OCI-LY7 (cell line): Measurements from ENCODE around the gene HEXIM2. TPM values are rescaled to one million over a fixed set of nuclear protein-coding genes. Genes with fewer than 3 reads are reported as not detected.

ENCODE experiments used
- BruUV-seq: library from RNA; stranded (reverse); fragments of 400-500 nt; replicated peaks from 2 replicates; lab custom pipeline; 2021; lab: Mats Ljungman, UMichigan
- CTCF ChIA-PET: fragments of 300-600 bp; sonication (Branson Sonifier 250); formaldehyde crosslinking; loops from one replicate; lab custom pipeline; 2022; ENCODE audit warnings: antibody characterized with exemption; ENCODE audit not compliant: unreplicated experiment; lab: Charles Lee
- POLR2A ChIA-PET: fragments of 300-600 bp; sonication (Branson Sonifier 250); formaldehyde crosslinking; loops from one replicate; lab custom pipeline; 2022; ENCODE audit warnings: antibody characterized with exemption; lab: Charles Lee
- DNase-seq: peaks from one replicate; pipeline ENCODE4 v3.0.0-alpha.2; 2015; ENCODE audit warnings: low spot score
- H2AFZ ChIP-seq: fragments of 200-600 bp; sonication (generic), shearing (Covaris generic); 2 replicates; pipeline ENCODE4 v1.6.1; 2014; ENCODE audit warnings: mild to moderate bottlenecking, antibody characterized with exemption, low read length, moderate library complexity
- H3K27ac ChIP-seq: fragments of 200-600 bp; sonication (generic); 2 replicates; pipeline ENCODE4 v1.5.1; 2014; ENCODE audit warnings: mixed run types, low read depth, mild to moderate bottlenecking, moderate library complexity, low read length, inconsistent platforms; ENCODE audit not compliant: poor library complexity, severe bottlenecking
- H3K36me3 ChIP-seq: fragments of 200-600 bp; sonication (generic); 2 replicates; pipeline ENCODE4 v1.6.1; 2014; ENCODE audit warnings: mild to moderate bottlenecking, antibody characterized with exemption, low read length, moderate library complexity, mixed read lengths; ENCODE audit not compliant: insufficient read depth
- H3K4me1 ChIP-seq: fragments of 200-600 bp; sonication (generic); 2 replicates; pipeline ENCODE4 v1.5.1; 2014; ENCODE audit warnings: mild to moderate bottlenecking, low read length; ENCODE audit not compliant: insufficient read depth, poor library complexity, severe bottlenecking
- H3K4me2 ChIP-seq: fragments of 200-600 bp; sonication (generic); 2 replicates; pipeline ENCODE4 v1.6.1; 2014; ENCODE audit warnings: mild to moderate bottlenecking, low read length
- H3K4me3 ChIP-seq: fragments of 200-600 bp; sonication (generic); 2 replicates; pipeline ENCODE4 v1.5.1; 2014; ENCODE audit warnings: mild to moderate bottlenecking, low read depth, low read length; ENCODE audit not compliant: poor library complexity, severe bottlenecking
- H3K79me2 ChIP-seq: fragments of 200-600 bp; sonication (generic); 2 replicates; pipeline ENCODE4 v1.6.1; 2016; ENCODE audit warnings: low read depth, mild to moderate bottlenecking, low read length, moderate library complexity, mixed read lengths; ENCODE audit not compliant: insufficient read depth
- H3K9me2 ChIP-seq: fragments of 200-600 bp; sonication (generic); 2 replicates; pipeline ENCODE4 v1.6.1; 2016; ENCODE audit warnings: mild to moderate bottlenecking, low read length, mixed read lengths; ENCODE audit not compliant: insufficient read depth
- H3K9me3 ChIP-seq: fragments of 200-600 bp; sonication (generic); 2 replicates; pipeline ENCODE4 v1.6.1; 2014; ENCODE audit warnings: mild to moderate bottlenecking, mixed run types, low read length, mixed read lengths
- H4K20me1 ChIP-seq: fragments of 200-600 bp; sonication (generic); 2 replicates; pipeline ENCODE4 v1.6.1; 2014; ENCODE audit warnings: mild to moderate bottlenecking, antibody characterized with exemption, low read length, moderate library complexity, mixed read lengths; ENCODE audit not compliant: insufficient read depth
- EZH2phosphoT487 ChIP-seq: fragments of 200-600 bp; sonication (generic); IDR thresholded peaks from 2 replicates; pipeline ENCODE4 v1.6.1; 2018; ENCODE audit warnings: low read depth, borderline replicate concordance, mild to moderate bottlenecking, mixed run types, antibody characterized with exemption, low read length, moderate library complexity, mixed read lengths
- intact Hi-C: fragments of 100-400 bp; cut with micrococcal nuclease; formaldehyde crosslinking; loops from one replicate; pipeline ENCODE4 v1.10.0; 2022; ENCODE audit not compliant: unreplicated experiment
- total RNA-seq, 2 experiments: library from RNA; depleted of rRNA in 1 of 2; stranded (reverse); fragments of >200 nt in 1 of 2; shearing (Covaris generic) in 1 of 2; gene quantifications; 2 replicates each; pipeline ENCODE4 v1.2.3, GENCODE V29; 2014 to 2022
- TF ChIP-seq, protein P1 (sequence below): fragments of 200-600 bp; sonication (generic); conservative IDR thresholded peaks from 2 replicates; pipeline ENCODE4 v1.5.1; 2014; ENCODE audit warnings: mild to moderate bottlenecking, antibody characterized with exemption, low read length, moderate library complexity, mixed read lengths

HEXIM2 gene
- total RNA-seq, 2 experiments from 2014 or later: 8.6 to 11.1 TPM

- no peak for DNase-seq
- H2AFZ ChIP-seq: no peak overlapping the region
- no peaks in the 10 kb centered on the region for H3K79me2 ChIP-seq
- BruUV-seq: no TSS peak
- intact Hi-C loops: no loop called here
- ChIA-PET CTCF (no interaction called here), POLR2A (no interaction called here)
- H3K4me1 ChIP-seq: peaks cover 24% of the 10 kb centered on the region
- no peaks in the 10 kb centered on the region for H3K9me3 ChIP-seq
- H3K4me2 ChIP-seq: no peak overlapping the region
- no peaks in the 10 kb centered on the region for H4K20me1 ChIP-seq
- TF ChIP-seq, protein P1, sequence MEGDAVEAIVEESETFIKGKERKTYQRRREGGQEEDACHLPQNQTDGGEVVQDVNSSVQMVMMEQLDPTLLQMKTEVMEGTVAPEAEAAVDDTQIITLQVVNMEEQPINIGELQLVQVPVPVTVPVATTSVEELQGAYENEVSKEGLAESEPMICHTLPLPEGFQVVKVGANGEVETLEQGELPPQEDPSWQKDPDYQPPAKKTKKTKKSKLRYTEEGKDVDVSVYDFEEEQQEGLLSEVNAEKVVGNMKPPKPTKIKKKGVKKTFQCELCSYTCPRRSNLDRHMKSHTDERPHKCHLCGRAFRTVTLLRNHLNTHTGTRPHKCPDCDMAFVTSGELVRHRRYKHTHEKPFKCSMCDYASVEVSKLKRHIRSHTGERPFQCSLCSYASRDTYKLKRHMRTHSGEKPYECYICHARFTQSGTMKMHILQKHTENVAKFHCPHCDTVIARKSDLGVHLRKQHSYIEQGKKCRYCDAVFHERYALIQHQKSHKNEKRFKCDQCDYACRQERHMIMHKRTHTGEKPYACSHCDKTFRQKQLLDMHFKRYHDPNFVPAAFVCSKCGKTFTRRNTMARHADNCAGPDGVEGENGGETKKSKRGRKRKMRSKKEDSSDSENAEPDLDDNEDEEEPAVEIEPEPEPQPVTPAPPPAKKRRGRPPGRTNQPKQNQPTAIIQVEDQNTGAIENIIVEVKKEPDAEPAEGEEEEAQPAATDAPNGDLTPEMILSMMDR: no peak
- no peak for TF ChIP-seq EZH2phosphoT487
- H3K9me2 ChIP-seq: no peaks in the 10 kb centered on the region
- H3K27ac ChIP-seq: no peak overlapping the region
- peaks cover 3% of the 10 kb centered on the region; the same call in 1 of the 2 replicates for H3K36me3 ChIP-seq
- H3K4me3 ChIP-seq: no peak overlapping the region
Observed at GRCh38 chr17:45170931-45171337, 9.3 kb downstream of the HEXIM2 start.

GRCh38 chr17:45171338-45172231, 9.9 kb downstream of the HEXIM2 start:
- no peaks in the 10 kb centered on the region for H3K9me2 ChIP-seq
- H3K4me1 ChIP-seq: peaks cover 24% of the 10 kb centered on the region
- peak overlapping the region; percentile 61 for H3K27ac ChIP-seq
- intact Hi-C loops: no loop called here
- no peaks in the 10 kb centered on the region for H4K20me1 ChIP-seq
- no peak for TF ChIP-seq EZH2phosphoT487
- TF ChIP-seq, protein P1: no peak
- POLR2A ChIA-PET: interaction anchor here (0.6 to 2.0 kb wide), 3 partner anchors 12 to 21 kb away, joined by 4 to 19 read pairs (median 5); partner anchors contain the start of gene HEXIM1
- H3K36me3 ChIP-seq: peaks cover 3% of the 10 kb centered on the region; the same call in 1 of the 2 replicates
- DNase-seq: no peak
- H2AFZ ChIP-seq: peak overlapping the region; percentile 96; the same call in 1 of the 2 replicates
- no peaks in the 10 kb centered on the region for H3K79me2 ChIP-seq
- no peak overlapping the region for H3K4me3 ChIP-seq
- H3K4me2 ChIP-seq: peak overlapping the region; percentile 95
- BruUV-seq: no TSS peak
- no peaks in the 10 kb centered on the region for H3K9me3 ChIP-seq
- CTCF ChIA-PET: interaction anchor here (0.6 to 1.7 kb wide), 2 partner anchors 23 to 72 kb away, joined by 4 to 13 read pairs; no protein-coding TSS in a partner anchor

DNA sequence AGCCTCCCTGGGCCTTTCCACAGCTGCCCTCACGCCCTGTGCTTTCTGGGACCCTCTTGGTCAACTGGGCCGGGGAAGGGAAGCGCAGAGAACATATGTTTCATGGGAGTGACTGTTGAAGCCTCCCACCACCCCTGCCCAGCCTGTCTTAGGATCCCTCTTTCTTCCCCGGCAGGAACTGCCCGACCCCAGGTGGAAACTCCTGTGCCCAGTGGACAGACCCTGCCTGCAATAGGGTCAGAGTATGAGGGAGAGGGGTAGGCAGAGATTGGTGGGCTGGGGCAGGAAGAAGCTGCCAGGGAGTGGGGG, 10.5 kb downstream of the HEXIM2 start:
- ChIA-PET POLR2A (interaction anchor here (0.6 to 2.0 kb wide), 4 partner anchors 13 to 53 kb away, joined by 3 to 19 read pairs (median 4); partner anchors contain the start of gene HEXIM1), CTCF (interaction anchor here (0.6 to 1.7 kb wide), 5 partner anchors 20 to 73 kb away, joined by 3 to 13 read pairs (median 5); partner anchors contain the start of gene ACBD4)
- intact Hi-C loops: no loop called here
- TF ChIP-seq, protein P1: no peak
- no peak for TF ChIP-seq EZH2phosphoT487
- Histone ChIP-seq H4K20me1 (no peaks in the 10 kb centered on the region), H3K9me3 (no peaks in the 10 kb centered on the region), H3K36me3 (peaks cover 3% of the 10 kb centered on the region; the same call in 1 of the 2 replicates), H3K4me3 (peak overlapping the region; percentile 65), H2AFZ (peak overlapping the region; percentile 96), H3K4me2 (peak overlapping the region; percentile 95), H3K79me2 (no peaks in the 10 kb centered on the region), H3K4me1 (peaks cover 24% of the 10 kb centered on the region), H3K27ac (peak overlapping the region; percentile 61), H3K9me2 (no peaks in the 10 kb centered on the region)
- BruUV-seq: no TSS peak
- no peak for DNase-seq
